Natural killer cell (primary cell): Measurements from ENCODE around the gene PLPP7. TPM values are rescaled to one million over a fixed set of nuclear protein-coding genes. Genes with fewer than 3 reads are reported as not detected.

Experiments
- ATAC-seq, 3 donors: fragments of 150-1000 bp in 2 of 3; fragments of 200-7000 bp in 1 of 3; cut with Tn5 transposase; 1 replicate in 1 of 3; 2 replicates in 2 of 3; pipeline ENCODE4 v1.10.0; 2021; ENCODE audit warnings: mild to moderate bottlenecking in 2 of 3, moderate library complexity in 2 of 3
- DNase-seq, 2 donors: peaks; one replicate each; pipeline versions ENCODE4 v3.0.0 to v3.0.0-alpha.2; 2013 to 2021; ENCODE audit warnings: mixed read lengths in 1 of 2
- H3K27ac ChIP-seq: one replicate; pipeline ENCODE4 v1.5.1; 2013; ENCODE audit warnings: mild to moderate bottlenecking, low read length
- H3K27me3 ChIP-seq: one replicate; pipeline ENCODE4 v1.6.1; 2013; ENCODE audit warnings: low read length; ENCODE audit not compliant: control insufficient read depth, insufficient read depth
- H3K36me3 ChIP-seq: one replicate; pipeline ENCODE4 v1.6.1; 2013; ENCODE audit warnings: low read length; ENCODE audit not compliant: control insufficient read depth, insufficient read depth
- H3K4me1 ChIP-seq: one replicate; pipeline ENCODE4 v1.6.1; 2013; ENCODE audit warnings: low read length; ENCODE audit not compliant: control insufficient read depth, insufficient read depth
- H3K4me3 ChIP-seq: one replicate; pipeline ENCODE4 v1.5.1; 2013; ENCODE audit warnings: low read length
- H3K9me3 ChIP-seq: one replicate; pipeline ENCODE4 v1.6.1; 2013; ENCODE audit warnings: low read length; ENCODE audit not compliant: control insufficient read depth, insufficient read depth
- H3K27ac Mint-ChIP-seq, 2 donors: one replicate each; pipeline ENCODE4 v1.8.0; 2022; ENCODE audit warnings: mild to moderate bottlenecking in 2 of 2, mixed read lengths in 2 of 2, moderate library complexity in 1 of 2
- H3K27me3 Mint-ChIP-seq, 2 donors: one replicate each; pipeline ENCODE4 v1.8.0; 2022; ENCODE audit warnings: low read depth in 2 of 2, mixed read lengths in 2 of 2
- H3K36me3 Mint-ChIP-seq: one replicate; pipeline ENCODE4 v1.8.0; 2022; ENCODE audit warnings: mixed read lengths
- H3K4me1 Mint-ChIP-seq, 2 donors: one replicate each; pipeline ENCODE4 v1.8.0; 2022; ENCODE audit warnings: mixed read lengths in 2 of 2
- H3K4me3 Mint-ChIP-seq: one replicate; pipeline ENCODE4 v1.8.0; 2022; ENCODE audit warnings: mild to moderate bottlenecking, moderate library complexity, mixed read lengths
- H3K9me3 Mint-ChIP-seq, 2 donors: one replicate each; pipeline ENCODE4 v1.8.0; 2022; ENCODE audit warnings: mixed read lengths in 2 of 2
- CTCF ChIP-seq: fragments of 200-600 bp; IDR thresholded peaks from one replicate; pipeline ENCODE4 v1.8.0; 2022; ENCODE audit warnings: antibody characterized with exemption
- WGBS: methylation state at CpG from one replicate; pipeline ENCODE4 v1.1.7; 2013; ENCODE audit warnings: missing lambda C conversion rate; ENCODE audit not compliant: insufficient coverage; 5-methylcytosine and 5-hydroxymethylcytosine counted together
- intact Hi-C: fragments of 100-400 bp; cut with micrococcal nuclease; formaldehyde crosslinking; loops from one replicate; pipeline ENCODE4 v1.14.2; 2022
- total RNA-seq, 4 donors: library from RNA; stranded (reverse); fragments of 120-200 nt in 1 of 4; gene quantifications; one replicate each; pipeline versions ENCODE4 v1.2.3 to v1.2.4, GENCODE V29; 2013 to 2022

The PLPP7 gene
- total RNA-seq, 3 donors from 2014 or later (not counting 1 experiment from before 2014, with no cell fraction given), result 0.28 to 0.59 (median 0.34) TPM

GRCh38 chr9:131312246-131312645 lies 22.7 kb downstream of the PLPP7 start:
- TF ChIP-seq CTCF, result no peak
- Mint-ChIP-seq H3K4me3 (no peak overlapping the region), H3K36me3 (no peaks in the 10 kb centered on the region), H3K9me3 (no peaks in the 10 kb centered on the region), H3K27ac (no peak overlapping the region), H3K4me1 (peaks cover 10 to 13% of the 10 kb centered on the region in 2 donors), H3K27me3 (no peaks in the 10 kb centered on the region)
- Histone ChIP-seq H3K4me1 (peaks cover 12% of the 10 kb centered on the region), H3K27ac (no peak overlapping the region), H3K36me3 (no peaks in the 10 kb centered on the region), H3K27me3 (no peaks in the 10 kb centered on the region), H3K4me3 (no peak overlapping the region), H3K9me3 (no peaks in the 10 kb centered on the region)
- DNase-seq (no peak), ATAC-seq (no peak)
- intact Hi-C loops, result no loop called here
- WGBS, result 89% methylated on average over 9 of the region's 9 CpGs

GRCh38 chr9:131312822-131313770 lies 23.6 kb downstream of the PLPP7 start:
- WGBS, result 92% methylated on average over 24 of the region's 28 CpGs
- no peak for DNase-seq
- ATAC-seq, result no peak
- Histone ChIP-seq H3K27ac (no peak overlapping the region), H3K4me1 (peaks cover 12% of the 10 kb centered on the region), H3K36me3 (no peaks in the 10 kb centered on the region), H3K9me3 (no peaks in the 10 kb centered on the region), H3K4me3 (no peak overlapping the region), H3K27me3 (no peaks in the 10 kb centered on the region)
- H3K4me3 Mint-ChIP-seq, result no peak overlapping the region
- no peak overlapping the region for H3K27ac Mint-ChIP-seq
- no peaks in the 10 kb centered on the region for H3K36me3 Mint-ChIP-seq
- peaks cover 10 to 13% of the 10 kb centered on the region in 2 donors for H3K4me1 Mint-ChIP-seq
- H3K27me3 Mint-ChIP-seq, result no peaks in the 10 kb centered on the region
- intact Hi-C loops, result no loop called here
- no peaks in the 10 kb centered on the region for H3K9me3 Mint-ChIP-seq
- TF ChIP-seq CTCF, result no peak

DNA sequence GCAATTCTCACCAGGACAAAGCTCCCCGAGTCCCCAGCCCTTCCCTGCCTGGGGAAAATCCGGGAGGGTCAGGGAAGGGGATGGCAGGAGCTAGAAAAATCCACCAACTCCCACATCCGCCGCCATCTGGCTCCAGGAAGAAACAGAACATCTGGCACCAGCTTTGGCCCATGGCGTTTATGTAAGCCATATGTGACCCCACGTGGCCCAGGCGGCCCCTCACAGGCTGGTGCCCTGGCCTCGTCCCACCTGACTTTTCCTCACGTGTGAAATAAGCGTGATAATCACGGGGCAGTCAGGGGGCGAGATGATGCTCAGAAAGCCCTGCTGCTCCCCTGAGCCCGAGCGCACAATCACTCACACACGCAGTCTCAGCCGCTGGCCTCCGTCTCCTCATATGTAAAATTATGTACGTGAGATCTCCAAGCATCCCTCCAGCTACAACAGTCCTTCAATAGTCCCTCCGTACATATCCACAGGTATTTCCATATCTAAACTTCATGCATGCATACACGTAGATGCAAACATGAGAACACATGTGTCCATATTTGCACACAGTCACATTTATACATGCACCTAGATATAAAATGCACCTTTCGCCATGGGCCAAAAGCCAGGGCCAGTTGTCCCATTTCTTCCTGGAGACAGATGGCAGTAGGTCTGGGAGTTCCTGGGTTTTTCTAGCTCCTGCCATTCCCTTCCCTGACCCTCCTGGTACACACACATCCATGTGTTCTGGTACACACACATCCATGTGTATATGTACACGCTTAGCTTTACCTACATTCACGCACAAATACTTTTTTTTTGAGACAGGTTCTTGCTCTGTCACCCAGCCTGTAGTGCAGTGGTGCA lies 28.9 kb downstream of the PLPP7 start:
- no peak for ATAC-seq
- 91% methylated on average over 23 of the region's 23 CpGs for WGBS
- no peak for DNase-seq
- Histone ChIP-seq H3K4me1 (no peaks in the 10 kb centered on the region), H3K9me3 (no peaks in the 10 kb centered on the region), H3K27ac (no peak overlapping the region), H3K36me3 (no peaks in the 10 kb centered on the region), H3K4me3 (no peak overlapping the region), H3K27me3 (no peaks in the 10 kb centered on the region)
- Mint-ChIP-seq H3K9me3 (no peaks in the 10 kb centered on the region), H3K4me3 (no peak overlapping the region), H3K36me3 (no peaks in the 10 kb centered on the region), H3K27ac (no peak overlapping the region), H3K4me1 (no peaks in the 10 kb centered on the region), H3K27me3 (no peaks in the 10 kb centered on the region)
- intact Hi-C loops, result no loop called here
- no peak for TF ChIP-seq CTCF
